ENCODE measurements around the gene FILIP1L.

Gene FILIP1L

GRCh38 chr3:99911433-99911832 is 202.9 kb downstream of the FILIP1L start:
- no peak for DNase-seq

- no peak for DNase-seq
These were observed 203.5 kb downstream of the FILIP1L start for GRCh38 chr3:99910752-99911290.

GRCh38 chr3:99909714-99910495 is 204.4 kb downstream of the FILIP1L start:
- no peak for DNase-seq

GRCh38 chr3:99907959-99908544 is 206.2 kb downstream of the FILIP1L start:
- no peak for DNase-seq

GRCh38 chr3:99903869-99904268 is 210.4 kb downstream of the FILIP1L start:
- no peak for DNase-seq

GRCh38 chr3:99902091-99902490 is 212.2 kb downstream of the FILIP1L start:
- DNase-seq, result no peak

GRCh38 chr3:99901200-99901926 is 212.9 kb downstream of the FILIP1L start:
- DNase-seq, result no peak

- no peak for DNase-seq
These were observed 214.1 kb downstream of the FILIP1L start for GRCh38 chr3:99900248-99900647.

GRCh38 chr3:99899603-99900002 is 214.7 kb downstream of the FILIP1L start:
- no peak for DNase-seq

GRCh38 chr3:99896482-99896881 is 217.8 kb downstream of the FILIP1L start:
- no peak for DNase-seq

- no peak for DNase-seq
These were observed 218.4 kb downstream of the FILIP1L start for GRCh38 chr3:99895703-99896441.

- DNase-seq, result no peak
These were observed 219.1 kb downstream of the FILIP1L start for GRCh38 chr3:99895131-99895696.

GRCh38 chr3:99892332-99892731 is 222.0 kb downstream of the FILIP1L start:
- DNase-seq, result no peak

GRCh38 chr3:99891610-99892285 is 222.6 kb downstream of the FILIP1L start:
- no peak for DNase-seq

GRCh38 chr3:99885851-99886250 is 228.4 kb downstream of the FILIP1L start:
- DNase-seq, result no peak

GRCh38 chr3:99885085-99885484 is 229.2 kb downstream of the FILIP1L start:
- DNase-seq, result no peak

- DNase-seq, result no peak
These were observed 229.8 kb downstream of the FILIP1L start for GRCh38 chr3:99884484-99884883.

- no peak for DNase-seq
These were observed 230.6 kb downstream of the FILIP1L start for GRCh38 chr3:99883693-99884092.

GRCh38 chr3:99883138-99883461 is 231.2 kb downstream of the FILIP1L start:
- no peak for DNase-seq

- no peak for DNase-seq
These were observed 231.7 kb downstream of the FILIP1L start for GRCh38 chr3:99882436-99883137.

- no peak for DNase-seq
These were observed 233.2 kb downstream of the FILIP1L start for GRCh38 chr3:99881121-99881524.

Measured in activated T-cell treated with anti-CD3 and anti-CD28 coated beads, Interleukin-2, amount 50 U/mL, for 48 hours (primary cell).